OCI-M2 (cell line): Measurements from ENCODE around the gene IGF1.

Experiments used
- DNase-seq: peaks from one replicate; lab custom pipeline; 2025; ENCODE audit not compliant: unreplicated experiment; lab: John Stamatoyannopoulos, UW

The IGF1 gene

DNA sequence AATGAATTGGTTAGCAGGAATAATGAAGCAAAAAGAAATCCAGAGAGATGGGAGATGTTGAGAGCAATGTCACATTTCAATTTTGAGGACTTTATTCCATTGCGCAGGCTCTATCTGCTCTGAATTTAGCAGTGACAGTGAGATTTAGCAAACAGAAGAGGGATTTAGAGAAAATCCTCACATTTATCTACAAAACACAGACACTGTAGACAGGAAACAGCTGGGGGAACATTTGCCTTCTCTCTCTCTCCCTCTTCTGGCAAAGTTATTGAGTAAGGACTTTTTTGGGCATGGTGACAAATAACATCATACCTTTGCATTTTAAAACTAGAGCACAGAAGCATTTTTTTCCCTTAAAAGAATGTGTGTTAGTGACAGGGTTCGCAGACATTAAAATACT lies at the start of gene IGF1:
IGF1 (minus strand) TSS at position 158 of the 400 bp plus-strand sequence. CDS start 182 bp downstream, outside the sequence.
- no peak for DNase-seq

DNA sequence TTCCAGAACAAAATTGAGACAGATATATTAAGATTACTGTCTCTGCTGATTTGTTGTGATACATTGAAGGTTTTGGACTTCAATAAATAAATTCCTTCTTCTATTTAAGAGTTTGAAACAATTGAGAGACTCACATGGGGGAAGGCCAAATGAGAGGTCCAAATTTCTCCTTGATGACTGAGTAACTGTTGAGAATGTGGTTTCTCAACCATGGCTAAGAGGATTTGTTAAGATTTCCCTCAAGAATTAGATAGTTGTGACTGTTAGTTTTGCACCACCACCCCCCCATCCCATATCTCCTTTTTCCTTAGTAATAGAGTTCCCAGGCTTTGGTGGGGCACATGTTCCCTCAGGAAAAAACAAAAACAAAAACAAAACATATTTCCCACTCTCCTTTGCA lies 47.7 kb upstream of the IGF1 start:
- no peak for DNase-seq

DNA sequence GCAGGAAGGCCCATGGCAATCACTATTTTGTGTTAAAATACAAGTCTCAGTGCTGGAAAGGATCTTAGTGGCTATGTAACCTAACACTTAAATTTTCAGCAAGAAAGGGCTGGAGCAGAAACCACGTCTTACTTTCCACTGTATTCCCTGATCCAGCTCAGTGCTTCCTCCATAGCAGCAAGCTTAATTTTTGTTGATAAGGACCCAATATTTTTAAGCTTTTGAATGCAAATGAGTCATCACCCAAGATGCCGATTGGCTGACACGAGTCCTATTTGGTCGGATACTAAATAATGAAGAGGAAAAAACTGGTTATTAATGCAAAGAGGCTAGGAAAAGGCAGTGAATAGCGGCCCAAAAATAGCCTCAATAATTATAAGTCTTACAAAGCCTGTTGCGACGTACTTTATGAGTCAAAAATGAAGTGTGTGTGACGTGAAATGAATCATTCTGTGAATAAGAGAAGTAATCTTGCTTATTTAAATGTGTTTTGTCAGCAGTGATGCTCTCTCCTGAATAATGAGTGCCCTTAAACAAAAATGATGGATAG lies 46.9 kb upstream of the IGF1 start:
- no peak for DNase-seq

DNA sequence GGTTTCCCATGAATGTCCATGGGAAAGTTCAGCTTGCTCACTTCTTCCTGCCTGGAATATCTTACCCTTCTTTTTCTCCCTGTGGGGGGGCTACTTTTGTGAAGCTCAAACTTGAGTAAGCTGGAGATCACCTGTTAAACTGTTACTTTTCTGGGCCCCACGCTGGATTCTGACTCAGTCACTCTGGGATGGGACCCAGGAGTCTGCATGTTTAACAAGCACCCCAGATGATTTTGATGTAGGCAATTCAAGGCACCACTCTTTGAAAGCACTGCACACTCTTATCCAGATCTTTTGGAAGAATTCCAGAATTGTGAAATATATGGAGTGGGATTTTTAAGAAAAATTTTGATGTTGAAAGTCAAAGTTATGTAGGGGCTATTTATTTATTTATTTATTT lies 46.3 kb upstream of the IGF1 start:
- no peak for DNase-seq

DNA sequence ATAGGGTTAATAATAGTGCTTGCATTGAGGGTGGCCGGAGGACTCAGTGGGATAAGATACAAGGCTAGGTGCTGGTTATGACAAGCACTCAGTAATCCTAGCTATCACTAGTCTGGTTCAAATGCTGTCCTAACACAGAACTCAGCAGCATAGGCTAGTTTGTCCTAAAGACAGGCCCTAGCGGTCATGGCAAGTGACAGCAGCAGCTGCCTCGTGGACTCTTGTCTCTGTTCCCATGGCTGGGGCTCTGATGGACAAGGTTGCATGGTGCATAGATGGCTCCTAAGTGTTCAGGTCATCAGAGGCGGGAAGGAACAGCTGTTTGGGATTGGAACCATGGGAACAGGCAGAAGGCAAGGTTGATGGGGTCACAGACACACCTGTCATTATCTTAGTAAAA lies 42.4 kb upstream of the IGF1 start:
- no peak for DNase-seq

DNA sequence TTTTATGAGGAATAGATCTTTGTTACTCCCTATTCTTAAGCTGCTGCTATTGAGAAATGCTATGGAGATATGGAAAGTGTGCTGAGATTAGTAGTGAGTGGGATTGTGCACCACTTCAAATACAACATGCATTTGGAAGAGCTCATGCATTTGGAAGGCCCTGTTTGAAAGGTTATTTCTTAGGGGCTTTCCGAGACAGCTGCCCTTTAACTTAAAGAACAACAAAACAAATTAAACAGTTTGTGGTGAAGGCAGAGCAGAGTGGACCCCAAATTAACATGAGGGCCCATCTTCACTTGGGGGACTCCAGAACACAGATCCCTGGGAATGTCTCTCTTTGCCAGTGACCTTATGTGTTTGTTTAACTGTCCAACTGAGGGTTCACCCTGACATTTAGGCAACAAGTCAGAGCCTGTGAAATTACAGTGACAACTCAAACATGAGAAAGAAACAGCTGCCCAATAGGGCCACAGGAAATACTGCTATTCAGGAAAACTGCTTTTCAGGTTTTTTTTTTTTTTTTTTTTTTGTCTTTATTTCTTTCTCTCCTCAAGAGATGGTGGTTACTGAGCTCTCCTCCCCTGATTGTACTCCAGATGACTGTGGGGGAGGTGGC lies 41.4 kb upstream of the IGF1 start:
- no peak for DNase-seq

DNA sequence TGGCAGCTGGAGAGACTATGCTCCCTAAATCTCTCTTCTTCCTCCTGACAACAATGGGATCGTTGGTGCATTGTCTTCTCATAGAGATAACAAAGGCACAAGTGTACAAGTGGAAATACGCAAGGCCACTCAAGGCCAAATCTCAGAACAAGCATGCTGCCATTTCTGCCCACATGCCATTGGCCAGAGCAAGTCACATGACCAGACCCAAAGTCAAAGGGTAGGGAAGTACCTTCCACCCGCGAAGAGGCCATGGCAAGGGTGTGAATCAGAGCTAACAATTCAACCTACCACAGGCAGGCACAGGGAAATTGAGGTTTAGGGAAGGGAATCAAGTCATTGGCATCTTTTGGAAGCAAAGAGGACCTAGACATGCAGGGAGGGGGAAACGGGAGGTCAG lies 38.5 kb upstream of the IGF1 start:
- DNase-seq = no peak

DNA sequence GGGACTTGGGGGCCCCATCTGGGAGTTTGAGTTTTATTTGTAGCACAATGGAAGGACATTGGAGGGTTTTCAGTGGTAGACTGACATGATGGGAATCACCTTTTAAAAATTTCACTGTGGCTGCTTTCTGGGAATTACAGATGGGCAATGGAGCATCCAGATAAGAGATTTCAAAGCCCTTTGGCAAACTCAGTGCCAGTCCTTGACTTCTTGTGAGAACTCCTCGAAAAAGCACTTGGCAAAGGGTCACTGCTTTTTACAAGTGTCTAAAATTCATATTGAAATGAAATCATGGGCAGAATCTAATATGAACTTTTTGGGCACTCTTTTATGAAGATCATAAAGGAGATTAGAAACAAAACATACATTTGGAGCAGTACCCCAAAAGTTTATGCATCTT lies 34.3 kb upstream of the IGF1 start:
- no peak for DNase-seq

DNA sequence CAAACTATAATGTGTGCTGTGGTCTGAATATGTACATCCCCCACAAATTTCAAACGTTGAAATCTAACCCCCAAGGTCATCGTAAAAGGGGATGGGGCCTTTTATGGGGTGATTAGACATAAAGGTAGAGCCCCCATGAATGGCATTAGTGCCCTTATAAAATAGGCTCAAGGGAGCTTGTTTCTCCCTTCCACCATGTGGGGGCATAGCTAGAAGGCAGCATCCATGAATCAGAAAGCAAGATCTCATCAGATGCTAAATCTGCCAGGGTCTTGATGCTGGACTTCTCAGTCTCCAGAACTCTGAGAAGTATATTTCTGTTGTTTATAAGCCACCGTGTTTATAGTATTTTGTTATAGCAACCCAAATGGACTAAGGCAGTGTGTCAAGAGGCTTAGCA lies 33.4 kb upstream of the IGF1 start:
- no peak for DNase-seq

DNA sequence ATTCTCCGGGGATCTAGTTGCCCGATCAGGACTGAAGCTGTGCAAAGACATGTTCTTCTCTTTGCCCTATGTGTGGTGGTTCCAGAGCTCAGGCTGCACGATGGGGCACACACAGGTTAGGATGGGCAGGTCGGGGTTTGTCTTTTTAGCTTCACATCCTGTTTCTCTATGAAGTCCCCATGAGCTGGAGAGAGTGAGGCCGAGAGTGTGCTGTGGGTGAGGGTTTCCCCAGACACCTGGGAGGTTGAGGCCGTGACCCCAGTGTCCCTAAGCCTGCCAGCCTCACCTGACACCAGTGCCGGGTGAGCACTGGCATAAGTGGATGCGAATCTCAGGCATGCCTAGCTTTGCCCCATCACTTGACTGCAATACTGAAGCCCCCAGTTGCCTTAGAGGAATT lies 32.9 kb upstream of the IGF1 start:
- DNase-seq = no peak

DNA sequence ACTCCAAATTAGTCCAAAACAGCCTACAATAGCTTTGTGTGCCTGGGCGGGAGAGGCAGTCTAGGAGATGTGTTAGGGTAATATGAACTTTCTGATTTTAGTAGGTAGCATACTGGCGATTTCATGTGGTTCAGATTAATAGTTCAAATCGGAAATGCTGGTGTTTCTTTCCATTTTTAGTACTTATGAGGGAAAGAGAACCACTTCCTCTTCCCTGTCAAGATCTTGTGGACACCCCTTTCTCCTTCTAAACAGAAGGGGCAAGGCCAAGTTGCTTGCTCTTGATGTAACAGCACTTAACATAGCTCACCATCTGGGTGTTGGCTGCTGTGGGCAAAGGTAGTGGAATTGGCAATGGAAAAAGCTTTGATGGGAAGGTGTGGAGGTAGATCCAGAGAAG lies 32.2 kb upstream of the IGF1 start:
- DNase-seq = no peak

DNA sequence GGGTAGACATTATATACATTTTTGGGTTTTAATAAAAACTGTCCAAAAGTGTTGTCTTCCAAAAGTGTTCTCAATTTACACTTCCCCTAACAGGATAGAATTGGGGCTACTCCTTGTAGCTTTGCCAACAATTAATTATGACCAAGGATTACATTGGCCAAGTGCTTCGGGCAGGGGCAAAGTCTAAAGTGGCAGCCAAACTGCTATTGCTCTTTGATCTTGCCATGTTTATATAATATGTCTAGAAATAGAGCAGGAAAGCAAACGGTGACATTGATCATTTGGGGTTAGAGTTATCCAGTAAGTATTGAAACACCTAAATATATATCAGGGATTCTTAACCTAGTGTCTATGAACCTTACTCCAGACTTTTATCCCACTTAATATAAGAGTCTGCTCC lies 31.2 kb upstream of the IGF1 start:
- no peak for DNase-seq

DNA sequence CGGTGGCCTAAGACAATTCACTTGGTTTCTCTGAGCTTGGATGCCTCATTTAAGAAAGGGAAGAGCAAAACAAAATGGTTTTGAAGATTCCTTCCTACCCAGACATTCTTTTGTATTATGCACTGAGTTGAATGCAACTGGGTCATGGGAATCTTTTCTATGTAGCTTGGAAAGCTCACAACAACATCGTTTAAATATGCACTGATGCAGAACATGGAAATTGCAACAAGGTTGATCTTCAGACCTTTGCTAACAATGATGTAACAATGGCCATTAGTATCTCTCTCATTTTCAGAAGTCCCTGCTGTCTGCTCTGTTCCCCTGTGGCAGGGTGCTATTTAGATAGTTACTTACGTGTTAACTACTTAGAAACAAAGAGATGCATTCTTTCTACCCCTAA lies 30.1 kb upstream of the IGF1 start:
- DNase-seq = no peak

DNA sequence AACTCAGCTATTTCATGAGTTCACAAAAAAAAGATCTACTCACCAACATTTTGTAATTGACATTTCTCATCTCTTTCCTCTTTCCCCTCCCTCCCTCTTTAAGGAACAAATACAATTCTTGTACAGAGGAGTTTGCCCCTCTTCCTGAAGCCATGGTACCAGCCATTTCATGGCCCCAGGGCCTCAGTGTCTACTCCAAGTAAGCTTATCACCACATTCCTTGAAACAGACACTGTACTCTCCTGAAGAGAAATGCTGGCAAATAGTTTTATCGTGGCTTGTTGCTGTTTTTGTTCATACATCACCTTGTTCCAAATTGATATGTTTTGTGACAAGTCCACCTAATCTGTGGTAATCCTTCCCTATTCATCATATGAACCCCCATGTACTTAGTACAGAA lies 29.7 kb upstream of the IGF1 start:
- DNase-seq = no peak

DNA sequence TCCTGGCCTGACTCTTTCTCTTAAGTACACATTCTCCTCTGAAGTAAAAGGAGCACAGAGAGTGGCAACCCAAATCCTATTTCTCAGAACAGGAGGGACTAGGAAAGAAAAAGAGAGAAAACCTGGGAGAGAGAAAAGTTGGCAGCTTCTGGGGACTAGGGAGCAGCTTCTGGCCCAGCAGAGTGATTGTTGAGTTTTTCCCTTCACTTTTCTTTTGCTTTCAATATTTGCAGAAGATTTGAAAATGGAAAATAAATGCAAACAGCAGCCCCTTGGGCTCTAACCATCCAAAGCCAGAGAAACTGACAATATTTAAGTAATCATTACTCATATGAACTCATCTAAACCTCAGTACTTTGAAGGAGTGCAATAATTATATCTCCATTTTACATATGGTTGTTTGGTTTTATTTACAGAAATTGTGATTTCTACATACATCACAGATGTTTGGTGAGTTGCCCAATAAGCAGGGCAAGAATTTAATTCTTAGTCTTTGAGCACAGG lies 28.8 kb upstream of the IGF1 start:
- DNase-seq = no peak

DNA sequence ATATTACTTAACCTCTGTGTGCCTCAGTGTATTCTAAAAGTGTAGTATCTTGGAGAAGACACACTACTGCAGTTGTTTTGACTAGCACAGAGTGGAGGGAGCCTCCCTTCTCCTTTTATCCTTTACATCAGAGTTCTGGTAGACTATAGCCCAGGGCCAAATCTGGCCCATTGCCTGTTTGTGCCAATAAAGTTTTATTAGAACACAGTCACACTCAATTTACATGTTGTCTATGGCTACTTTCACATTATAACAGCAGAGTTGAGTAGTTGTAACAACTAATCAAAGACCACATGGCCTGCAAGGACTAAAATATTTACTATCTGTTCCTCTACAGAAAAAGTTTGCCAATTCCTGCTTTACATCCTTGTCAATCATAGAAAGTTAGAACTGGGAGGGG lies 27.7 kb upstream of the IGF1 start:
- no peak for DNase-seq

DNA sequence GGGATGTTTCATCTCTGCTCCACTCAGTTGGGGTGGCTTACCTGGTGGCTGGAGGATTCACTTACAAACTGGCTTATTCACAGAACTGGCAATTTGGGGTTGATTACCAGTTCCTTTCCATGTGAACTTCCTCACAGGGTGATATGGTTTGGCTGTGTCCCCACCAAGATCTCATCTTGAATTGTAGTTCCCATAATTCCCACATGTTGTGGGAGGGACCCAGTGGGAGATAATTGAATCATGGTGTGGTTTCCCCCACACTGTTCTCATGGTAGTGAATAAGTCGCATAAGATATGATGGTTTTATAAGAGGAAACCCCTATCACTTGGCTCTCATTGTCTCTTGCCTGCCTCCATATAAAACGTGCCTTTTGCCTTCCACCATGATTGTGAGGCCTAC lies 26.9 kb upstream of the IGF1 start:
- no peak for DNase-seq

DNA sequence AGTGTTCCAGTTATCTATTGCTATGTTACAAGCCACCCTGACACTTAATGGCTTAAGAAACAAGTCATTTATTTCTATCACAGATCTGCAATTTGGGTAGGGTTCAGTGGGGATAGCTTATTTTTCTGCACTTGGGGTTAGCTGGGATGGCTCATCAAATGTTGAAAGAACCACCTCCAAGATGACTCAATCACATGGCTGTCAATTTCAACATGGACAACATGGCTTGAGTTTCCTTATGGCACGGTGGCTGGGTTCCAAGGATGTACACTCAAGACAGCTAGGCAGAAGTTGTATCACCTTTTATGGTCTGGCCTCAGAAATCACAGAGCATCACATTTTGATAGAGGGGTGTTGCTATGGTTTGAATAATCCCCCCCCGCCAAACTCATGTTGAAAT lies 24.5 kb upstream of the IGF1 start:
- DNase-seq = no peak

DNA sequence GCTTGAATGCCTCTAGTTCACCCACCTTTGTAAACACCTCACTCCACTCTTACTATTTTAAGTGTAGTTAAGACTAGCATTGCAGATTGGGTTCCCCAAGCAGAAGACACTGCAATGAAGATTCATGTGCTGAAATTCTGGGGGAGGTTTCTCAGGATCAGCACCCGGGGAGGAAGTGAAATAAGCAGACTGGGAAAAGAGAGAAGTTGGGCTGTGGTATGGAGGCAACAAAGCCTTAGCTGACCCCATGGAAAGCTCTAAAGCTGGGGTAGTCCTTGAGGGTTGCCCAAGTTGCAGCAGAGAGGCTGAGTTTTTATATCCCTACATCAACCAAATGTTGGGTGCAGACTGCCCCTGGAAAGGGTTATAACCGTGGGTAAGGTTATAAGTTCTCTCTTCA lies 23.9 kb upstream of the IGF1 start:
- DNase-seq = no peak

DNA sequence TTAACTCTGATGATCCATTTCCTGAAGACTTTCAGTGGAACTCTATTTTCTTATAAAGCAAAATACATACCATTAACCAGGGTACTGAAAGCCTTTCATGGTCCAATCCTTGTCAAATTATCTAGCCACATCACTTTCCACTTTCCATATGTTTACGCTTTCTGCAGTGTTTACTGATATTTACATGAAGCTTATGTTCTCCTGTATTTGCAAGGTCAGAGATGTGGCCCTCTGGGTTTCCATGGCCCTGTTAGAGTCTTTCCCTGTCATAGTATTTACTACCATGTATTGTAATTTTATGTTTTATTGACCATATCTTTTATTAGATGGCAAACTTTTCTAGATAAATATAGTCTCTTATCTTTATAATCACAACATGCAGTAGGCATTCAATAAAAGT lies 23.5 kb upstream of the IGF1 start:
- DNase-seq = no peak

DNA sequence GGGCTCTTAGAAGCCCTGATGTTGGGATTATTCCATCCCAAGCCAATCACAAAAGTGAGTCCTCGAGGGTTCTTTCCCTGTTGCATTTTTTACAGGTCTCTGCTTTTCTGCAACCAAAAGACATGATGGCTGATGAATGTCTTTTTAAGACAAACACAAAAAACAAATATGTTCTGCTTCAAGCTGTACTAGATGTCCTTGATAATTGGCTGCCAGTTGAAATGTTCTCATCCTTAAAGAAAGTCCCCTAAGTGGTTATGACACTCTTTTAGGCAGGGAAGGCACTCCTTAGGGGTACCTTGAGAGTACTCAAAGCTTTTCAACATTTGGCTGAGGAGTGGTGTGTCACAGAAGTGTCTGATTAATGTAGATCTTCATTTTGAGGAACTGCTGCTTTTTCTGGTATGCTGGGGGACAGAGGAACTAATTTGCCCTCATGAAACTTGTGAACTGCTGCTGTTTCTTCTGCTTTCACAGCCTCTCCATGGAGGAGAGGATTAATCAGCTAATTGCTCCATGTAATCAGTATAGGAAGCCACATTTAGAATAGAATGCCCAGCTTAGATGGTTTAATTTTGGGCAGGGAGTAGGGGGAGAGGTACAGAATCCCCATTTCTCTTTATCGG lies 22.8 kb upstream of the IGF1 start:
- DNase-seq = no peak

DNA sequence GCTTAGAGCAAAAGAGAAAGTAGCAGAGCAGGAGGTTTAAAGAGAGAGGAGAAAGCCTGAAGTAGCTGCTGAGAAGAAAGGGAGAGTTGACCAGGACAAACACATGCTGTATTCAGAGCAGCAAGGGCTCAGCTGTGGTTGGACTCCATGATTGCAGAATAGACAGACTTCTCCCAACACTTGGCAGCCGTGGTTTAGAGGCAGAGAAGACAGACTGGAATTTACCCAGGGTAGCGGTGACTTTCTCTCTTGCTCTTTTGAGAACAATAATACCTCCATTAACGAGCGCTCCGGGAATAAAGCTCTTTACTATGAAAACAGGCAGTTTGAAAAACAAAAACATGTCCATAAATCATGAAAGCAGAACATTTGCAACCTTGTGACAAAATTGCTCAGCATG lies 21.4 kb upstream of the IGF1 start:
- DNase-seq = no peak

DNA sequence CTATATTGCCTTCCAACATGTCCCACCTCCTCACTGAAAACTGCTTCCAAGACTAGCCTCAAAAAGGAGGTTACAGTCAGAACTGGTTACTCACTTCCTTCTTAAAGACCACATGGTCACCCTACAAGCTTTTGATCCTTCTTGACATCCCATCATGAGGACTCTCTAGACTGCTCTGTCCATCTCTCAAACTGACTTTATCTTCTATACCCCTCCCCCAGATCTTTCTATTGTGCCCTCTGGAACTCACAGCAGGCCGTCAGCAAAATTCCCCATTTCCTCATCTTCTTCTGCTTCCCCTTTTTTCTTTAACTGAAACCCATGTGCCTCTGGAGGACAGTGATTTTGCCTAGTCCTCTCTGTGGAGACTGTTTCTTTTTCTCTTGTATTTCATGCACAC lies 18.1 kb upstream of the IGF1 start:
- no peak for DNase-seq
